LNCaP clone FGC (cell line): ENCODE measurements around the gene EXOC4.

Source experiments
- DNase-seq: peaks from one replicate; pipeline ENCODE4 v3.0.0-alpha.2; 2011; ENCODE audit warnings: low read depth
- H3K4me3 ChIP-seq: 2 replicates; pipeline ENCODE4 v1.5.1; 2011; ENCODE audit warnings: mild to moderate bottlenecking, low read depth, low read length, control low read depth
- CTCF ChIP-seq: IDR thresholded peaks from 2 replicates; pipeline ENCODE4 v1.5.1; 2012; ENCODE audit warnings: mild to moderate bottlenecking; ENCODE audit not compliant: control insufficient read depth, insufficient read depth; ENCODE audit errors: extremely low read depth

Gene EXOC4

GRCh38 chr7:133782470-133782869, 529.6 kb downstream of the EXOC4 start:
- H3K4me3 ChIP-seq: no peak overlapping the region
- no peak for DNase-seq
- TF ChIP-seq CTCF: no peak

GRCh38 chr7:133783276-133783675, 530.4 kb downstream of the EXOC4 start:
- DNase-seq: no peak
- no peak for TF ChIP-seq CTCF
- no peak overlapping the region for H3K4me3 ChIP-seq

- H3K4me3 ChIP-seq: no peak overlapping the region
- TF ChIP-seq CTCF: no peak
- no peak for DNase-seq
These were observed 531.7 kb downstream of the EXOC4 start for GRCh38 chr7:133784486-133785001.

- no peak for TF ChIP-seq CTCF
- DNase-seq: no peak
- H3K4me3 ChIP-seq: no peak overlapping the region
These were observed 533.6 kb downstream of the EXOC4 start for GRCh38 chr7:133786401-133786937.

GRCh38 chr7:133789974-133790373, 537.1 kb downstream of the EXOC4 start:
- peak; percentile 10 for DNase-seq
- H3K4me3 ChIP-seq: no peak overlapping the region
- TF ChIP-seq CTCF: no peak

- no peak for DNase-seq
- H3K4me3 ChIP-seq: no peak overlapping the region
- no peak for TF ChIP-seq CTCF
These were observed 538.0 kb downstream of the EXOC4 start for GRCh38 chr7:133790911-133791310.

GRCh38 chr7:133794479-133794878, 541.6 kb downstream of the EXOC4 start:
- TF ChIP-seq CTCF: no peak
- H3K4me3 ChIP-seq: no peak overlapping the region
- no peak for DNase-seq
